Thyroid gland (tissue), 4 donors: ENCODE results near the gene SCAPER. TPM values are rescaled to one million over a fixed set of nuclear protein-coding genes. Genes with fewer than 3 reads are reported as not detected.
"Not testable (repeated sequence)": the region's sequence is repeated elsewhere in the genome, so short reads cannot be mapped to it uniquely, and the experiment has no call there.

Experiments used
- DNase-seq, 2 donors: peaks; one replicate each; pipeline ENCODE4 v3.0.0-alpha.2; 2019
- H3K27ac ChIP-seq, 3 donors: fragments of 200-600 bp; sonication (generic); 1 replicate in 2 of 3; 2 replicates in 1 of 3; pipeline ENCODE4 v1.5.1; 2016 to 2019; ENCODE audit warnings: mild to moderate bottlenecking in 1 of 3, moderate library complexity in 1 of 3
- H3K27me3 ChIP-seq: fragments of 200-600 bp; sonication (generic); one replicate; pipeline ENCODE4 v1.5.1; 2019
- H3K36me3 ChIP-seq, 2 donors: fragments of 200-600 bp; sonication (generic); one replicate each; pipeline ENCODE4 v1.5.1; 2016 to 2019
- H3K4me1 ChIP-seq, 2 donors: fragments of 200-600 bp; sonication (generic); one replicate each; pipeline ENCODE4 v1.5.1; 2017 to 2019
- H3K4me3 ChIP-seq, 3 donors: fragments of 200-600 bp; sonication (generic); replicated peaks in 1 of 3; 1 replicate in 2 of 3; 2 replicates in 1 of 3; pipeline ENCODE4 v1.5.1; 2016; ENCODE audit warnings: mild to moderate bottlenecking in 1 of 3
- H3K9me3 ChIP-seq: fragments of 200-600 bp; sonication (generic); one replicate; pipeline ENCODE4 v1.5.1; 2017
- POLR2A ChIP-seq, 2 donors: fragments of 450-650 bp; IDR thresholded peaks; one replicate each; pipeline ENCODE4 v1.6.1; 2017; ENCODE audit warnings: antibody characterized with exemption in 2 of 2, mild to moderate bottlenecking in 2 of 2, moderate library complexity in 1 of 2
- WGBS, 2 donors: methylation state at CpG; one replicate each; pipeline ENCODE4 v1.1.5; 2017; 5-methylcytosine and 5-hydroxymethylcytosine counted together
- intact Hi-C: fragments of 100-400 bp; cut with DNase I; formaldehyde crosslinking; loops from one replicate; pipeline ENCODE4 v1.15.1; 2023
- total RNA-seq, 4 donors: library from RNA; depleted of rRNA; stranded (reverse); fragments of >200 nt; gene quantifications; one replicate each; pipeline ENCODE4 v1.2.3, GENCODE V29; 2016
- TF ChIP-seq, protein P1 (sequence below), 6 experiments: fragments of 200-600 bp in 3 of 6; fragments of 450-650 bp in 3 of 6; sonication (generic) in 3 of 6; IDR thresholded peaks; one replicate each; pipeline ENCODE4 v1.5.1; 2016 to 2019; ENCODE audit warnings: antibody characterized with exemption in 6 of 6, mild to moderate bottlenecking in 2 of 6, inconsistent platforms in 1 of 6, moderate library complexity in 1 of 6

SCAPER gene
- total RNA-seq, 4 donors from 2014 or later: 45.2 to 90.8 (median 63.6) TPM

DNA sequence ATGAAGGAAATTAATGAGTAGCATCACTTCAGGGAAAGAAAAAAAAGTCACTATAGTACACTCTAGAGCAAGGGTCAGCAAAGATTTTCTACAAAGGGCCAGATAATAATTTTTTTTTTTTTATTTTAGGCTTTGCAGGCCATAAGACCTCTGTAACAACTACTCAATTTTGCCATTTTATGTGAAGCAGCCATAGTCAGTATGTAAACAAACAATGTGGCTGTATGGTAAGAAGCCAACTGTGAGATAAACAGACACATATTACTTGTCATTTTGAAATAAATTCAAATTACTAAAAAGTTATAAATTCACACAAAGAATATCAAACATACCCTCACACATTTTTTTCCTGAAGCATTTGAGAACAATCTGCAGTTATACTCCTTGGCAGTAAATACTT is 40.6 kb downstream of the SCAPER start:
- no peak for DNase-seq
- Histone ChIP-seq H3K27me3 (no peaks in the 10 kb centered on the region), H3K36me3 (no peaks in the 10 kb centered on the region), H3K4me1 (no peaks in the 10 kb centered on the region), H3K27ac (no peak overlapping the region), H3K9me3 (no peaks in the 10 kb centered on the region), H3K4me3 (no peak overlapping the region)
- TF ChIP-seq POLR2A (IDR thresholded peaks at IDR 0.05): no peak
- TF ChIP-seq, protein P1, sequence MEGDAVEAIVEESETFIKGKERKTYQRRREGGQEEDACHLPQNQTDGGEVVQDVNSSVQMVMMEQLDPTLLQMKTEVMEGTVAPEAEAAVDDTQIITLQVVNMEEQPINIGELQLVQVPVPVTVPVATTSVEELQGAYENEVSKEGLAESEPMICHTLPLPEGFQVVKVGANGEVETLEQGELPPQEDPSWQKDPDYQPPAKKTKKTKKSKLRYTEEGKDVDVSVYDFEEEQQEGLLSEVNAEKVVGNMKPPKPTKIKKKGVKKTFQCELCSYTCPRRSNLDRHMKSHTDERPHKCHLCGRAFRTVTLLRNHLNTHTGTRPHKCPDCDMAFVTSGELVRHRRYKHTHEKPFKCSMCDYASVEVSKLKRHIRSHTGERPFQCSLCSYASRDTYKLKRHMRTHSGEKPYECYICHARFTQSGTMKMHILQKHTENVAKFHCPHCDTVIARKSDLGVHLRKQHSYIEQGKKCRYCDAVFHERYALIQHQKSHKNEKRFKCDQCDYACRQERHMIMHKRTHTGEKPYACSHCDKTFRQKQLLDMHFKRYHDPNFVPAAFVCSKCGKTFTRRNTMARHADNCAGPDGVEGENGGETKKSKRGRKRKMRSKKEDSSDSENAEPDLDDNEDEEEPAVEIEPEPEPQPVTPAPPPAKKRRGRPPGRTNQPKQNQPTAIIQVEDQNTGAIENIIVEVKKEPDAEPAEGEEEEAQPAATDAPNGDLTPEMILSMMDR (IDR thresholded peaks at IDR 0.05): no peak
- intact Hi-C loops: no loop called here

DNA sequence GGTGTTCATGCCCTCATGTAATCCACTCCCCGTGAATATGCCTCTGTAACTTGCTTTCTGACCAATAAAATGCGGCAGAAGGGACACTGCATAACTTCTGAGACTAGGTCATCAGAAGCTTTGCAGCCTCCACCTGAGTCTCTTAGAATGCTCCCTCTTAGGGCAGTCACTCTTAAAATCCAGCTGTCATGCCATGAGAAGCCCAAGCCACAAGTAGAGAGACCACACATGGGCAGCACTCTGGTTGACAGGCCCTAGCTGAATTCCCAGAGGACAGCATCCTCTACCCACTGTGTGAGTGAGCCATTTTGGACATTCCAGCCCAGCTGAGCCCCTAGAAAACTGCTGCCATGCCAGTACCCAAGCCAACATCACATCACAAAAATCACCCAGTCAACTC is 41.4 kb downstream of the SCAPER start:
- no peak overlapping the region for H3K27ac ChIP-seq
- H3K36me3 ChIP-seq: no peaks in the 10 kb centered on the region
- TF ChIP-seq POLR2A (IDR thresholded peaks at IDR 0.05): no peak
- TF ChIP-seq, protein P1 (IDR thresholded peaks at IDR 0.05): no peak
- H3K4me1 ChIP-seq: no peaks in the 10 kb centered on the region
- no peaks in the 10 kb centered on the region for H3K9me3 ChIP-seq
- no peak for DNase-seq
- H3K27me3 ChIP-seq: no peaks in the 10 kb centered on the region
- WGBS, 2 donors: 96 to 98% methylated on average over 2 of the region's 2 CpGs
- no peak overlapping the region for H3K4me3 ChIP-seq
- intact Hi-C loops: no loop called here

DNA sequence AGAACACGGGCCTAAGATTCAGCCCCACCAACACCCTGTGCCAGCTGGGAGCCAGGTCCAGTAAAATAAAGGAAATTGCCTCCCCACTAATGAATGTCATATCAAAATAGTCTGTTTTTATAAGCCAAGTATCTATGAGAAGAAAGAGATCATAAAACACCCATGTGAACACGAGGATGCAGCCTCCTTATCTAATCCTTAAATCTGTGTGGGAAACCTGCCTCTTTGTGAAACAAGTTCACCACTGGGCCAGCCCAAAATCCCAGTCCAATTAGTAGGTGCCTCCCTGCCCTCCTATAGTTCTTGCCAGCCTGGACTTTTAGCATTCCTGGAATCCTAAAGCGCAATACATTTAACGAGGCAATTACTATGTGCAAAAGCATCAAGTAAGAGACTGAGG is 42.0 kb downstream of the SCAPER start:
- H3K9me3 ChIP-seq: no peaks in the 10 kb centered on the region
- H3K36me3 ChIP-seq: no peaks in the 10 kb centered on the region
- H3K27ac ChIP-seq: no peak overlapping the region
- TF ChIP-seq, protein P1 (IDR thresholded peaks at IDR 0.05): no peak
- no peak for TF ChIP-seq POLR2A (IDR thresholded peaks at IDR 0.05)
- WGBS, 2 donors: 86 to 88% methylated on average over 4 of the region's 4 CpGs
- no peak for DNase-seq
- H3K27me3 ChIP-seq: no peaks in the 10 kb centered on the region
- H3K4me1 ChIP-seq: no peaks in the 10 kb centered on the region
- intact Hi-C loops: no loop called here
- no peak overlapping the region for H3K4me3 ChIP-seq

DNA sequence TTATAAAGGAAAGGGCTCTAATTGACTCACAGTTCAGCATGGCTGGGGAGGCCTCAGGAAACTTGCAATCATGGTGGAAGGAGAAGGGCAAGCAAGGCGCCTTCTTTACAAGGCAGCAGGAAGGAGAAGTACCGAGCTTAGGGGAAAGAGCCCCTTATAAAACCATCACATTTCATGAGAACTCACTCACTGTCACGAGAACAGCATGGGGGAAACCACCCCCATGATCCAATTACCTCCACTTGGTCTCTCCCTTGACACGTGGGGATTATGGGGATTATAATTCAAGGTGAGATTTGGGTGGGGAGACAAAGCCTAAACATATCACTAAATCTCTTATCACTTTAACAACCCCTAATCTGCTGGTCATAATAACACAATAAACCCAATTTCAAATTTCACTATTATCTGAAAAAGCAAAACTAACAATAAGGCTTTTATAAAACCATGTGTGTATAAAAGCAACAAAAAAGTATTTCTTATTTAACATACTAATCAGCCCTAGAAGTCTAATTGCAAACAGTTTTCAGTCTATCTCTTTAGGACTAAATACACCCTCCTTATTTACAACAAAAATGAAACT is 43.2 kb downstream of the SCAPER start:
- Histone ChIP-seq H3K9me3 (no peaks in the 10 kb centered on the region), H3K4me3 (no peak overlapping the region), H3K36me3 (no peaks in the 10 kb centered on the region), H3K27ac (no peak overlapping the region), H3K27me3 (no peaks in the 10 kb centered on the region), H3K4me1 (no peaks in the 10 kb centered on the region)
- 86 to 87% methylated on average over 4 of the region's 4 CpGs for WGBS, 2 donors
- TF ChIP-seq POLR2A (IDR thresholded peaks at IDR 0.05): no peak
- TF ChIP-seq, protein P1 (IDR thresholded peaks at IDR 0.05): no peak
- intact Hi-C loops: no loop called here
- DNase-seq: no peak

DNA sequence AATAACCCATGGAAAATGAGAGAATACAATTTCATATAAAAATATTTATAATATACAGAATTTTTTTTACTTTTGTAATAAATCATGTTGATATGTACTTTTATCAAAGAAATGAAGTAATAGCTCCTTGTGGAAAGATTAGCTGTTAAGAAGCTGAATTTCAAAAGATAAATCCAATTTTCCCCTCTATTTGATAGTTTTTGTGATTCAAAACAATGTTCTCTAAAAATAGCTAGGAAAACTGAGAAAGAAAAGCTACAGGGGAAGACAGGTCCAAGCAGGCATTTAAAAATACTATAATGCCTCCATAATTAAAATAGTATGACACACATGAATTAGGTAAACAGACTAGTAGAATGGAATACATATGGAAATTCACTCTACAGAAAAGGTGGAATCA is 44.9 kb downstream of the SCAPER start:
- no peaks in the 10 kb centered on the region for H3K9me3 ChIP-seq
- no peak for DNase-seq
- no peak overlapping the region for H3K4me3 ChIP-seq
- no peaks in the 10 kb centered on the region for H3K36me3 ChIP-seq
- intact Hi-C loops: no loop called here
- no peaks in the 10 kb centered on the region for H3K4me1 ChIP-seq
- H3K27me3 ChIP-seq: no peaks in the 10 kb centered on the region
- TF ChIP-seq POLR2A (IDR thresholded peaks at IDR 0.05): no peak
- TF ChIP-seq, protein P1 (IDR thresholded peaks at IDR 0.05): no peak
- H3K27ac ChIP-seq: no peak overlapping the region

DNA sequence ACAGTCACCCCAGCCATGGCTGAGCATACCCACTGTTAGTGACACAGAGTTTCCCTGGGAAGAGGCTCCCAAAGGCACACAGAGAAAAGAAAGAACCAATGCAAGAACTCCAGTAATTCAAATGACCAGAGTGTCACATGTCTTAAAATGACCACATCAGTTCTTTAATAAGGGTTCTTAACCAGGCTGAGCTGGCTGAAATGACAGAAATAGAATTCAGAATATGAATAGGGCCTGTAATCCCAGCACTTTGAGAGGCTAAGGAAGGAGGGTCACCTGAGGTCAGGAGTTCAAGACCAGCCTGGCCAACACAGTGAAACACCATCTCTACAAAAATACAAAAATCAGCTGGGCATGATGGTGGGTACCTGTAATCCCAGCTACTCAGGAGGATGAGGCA is 54.8 kb downstream of the SCAPER start:
- H3K4me1 ChIP-seq, H3K4me3 ChIP-seq, intact Hi-C loops, H3K9me3 ChIP-seq, H3K36me3 ChIP-seq, H3K27me3 ChIP-seq, DNase-seq, H3K27ac ChIP-seq: not testable (repeated sequence)
